Stimulated activated naive CD4-positive, alpha-beta T cell (primary cell): ENCODE measurements around the gene SRMS.
A peak's percentile ranks its signal among the peaks of the same experiment; 100 is the strongest.

ENCODE experiments used
- DNase-seq, 6 experiments: peaks; one replicate each; lab custom pipeline; 2025; lab: John Stamatoyannopoulos, UW

SRMS gene

GRCh38 chr20:63553933-63554290, 6.4 kb upstream of the SRMS start, which contains the start of gene FNDC11:
TSS of gene FNDC11 (plus strand) at chr20:63554159. CDS start at chr20:63555664, 1,505 bp downstream.
- peak in 4 of 6 experiments; percentile 36 to 65 (median 52) for DNase-seq

DNA sequence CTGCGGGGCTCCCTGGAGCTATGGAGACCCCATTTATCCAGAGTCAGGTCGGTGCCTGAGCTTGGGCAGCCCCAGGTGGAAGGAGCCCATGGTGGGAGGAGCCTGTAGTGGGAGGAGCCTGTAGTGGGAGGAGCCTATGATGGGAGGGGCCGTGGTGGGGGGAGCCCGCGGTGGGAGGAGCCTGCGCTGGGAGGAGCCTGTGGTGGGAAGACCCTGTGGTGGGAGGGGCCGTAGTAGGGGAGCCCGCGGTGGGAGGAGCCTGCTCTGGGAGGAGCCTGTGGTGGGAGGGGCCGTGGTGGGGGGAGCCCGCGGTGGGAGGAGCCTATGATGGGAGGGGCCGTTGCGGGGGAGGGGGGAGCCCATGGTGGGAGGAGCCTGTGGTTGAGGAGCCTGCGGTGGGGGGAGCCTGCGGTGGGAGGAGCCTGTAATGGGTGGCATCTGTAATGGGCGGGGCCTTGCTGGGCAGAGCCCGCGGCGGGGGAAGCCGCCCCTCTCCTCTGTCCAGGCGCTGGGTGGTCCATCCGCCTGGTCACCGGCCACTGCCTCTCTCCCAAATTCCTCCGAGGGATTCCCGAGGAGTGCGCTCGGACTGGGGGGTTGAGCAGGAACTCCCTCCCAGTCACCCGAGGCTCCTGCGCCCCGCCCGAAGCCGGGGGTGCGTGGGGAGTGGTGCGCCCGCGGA, 5.8 kb upstream of the SRMS start:
- DNase-seq = peak; percentile 80 to 98 (median 93)

- peak in 5 of 6 experiments; percentile 36 to 92 (median 76) for DNase-seq
Measured at GRCh38 chr20:63552481-63553249, 5.1 kb upstream of the SRMS start.

DNA sequence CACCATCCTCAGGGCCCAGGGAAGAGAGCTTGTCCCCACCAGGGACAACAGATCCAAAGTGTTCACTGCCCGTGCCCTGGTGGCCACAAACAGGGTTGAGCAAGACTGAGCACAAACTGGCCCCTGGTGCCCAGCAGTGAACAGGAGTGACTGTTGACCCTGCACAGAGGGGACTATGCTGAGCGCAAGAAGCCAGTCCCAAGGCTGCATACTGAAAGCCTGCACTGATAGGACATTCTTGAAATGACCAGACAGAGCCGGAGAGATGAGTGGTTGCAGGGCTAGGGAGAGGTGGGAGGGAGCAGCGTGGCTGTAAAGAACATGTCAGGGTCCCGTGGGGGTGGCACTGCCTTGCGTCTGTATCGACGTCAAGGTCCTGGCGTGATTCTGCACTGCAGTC, 3.5 kb upstream of the SRMS start:
- no peak for DNase-seq

GRCh38 chr20:63549679-63550282, 2.2 kb upstream of the SRMS start:
- no peak for DNase-seq

DNA sequence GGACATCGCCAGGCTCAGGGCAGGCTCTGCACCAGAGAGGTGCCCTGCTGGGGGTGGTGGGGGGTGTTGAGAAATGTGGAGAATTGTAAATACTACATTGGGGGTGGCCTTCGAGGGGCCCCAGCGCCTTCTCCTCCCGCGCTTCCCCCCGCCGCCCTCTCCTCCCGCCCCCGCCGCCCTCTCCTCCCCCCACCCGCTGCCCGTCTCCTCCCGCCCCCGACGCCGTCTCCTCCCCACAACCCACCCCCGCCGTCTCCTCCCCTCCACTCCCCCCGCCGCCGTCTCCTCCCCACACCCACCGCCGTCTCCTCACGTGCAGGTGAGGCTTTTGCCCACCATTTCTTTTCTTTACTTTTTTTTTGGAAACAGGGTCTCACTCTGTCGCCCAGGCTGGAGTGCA, 1.5 kb upstream of the SRMS start:
- DNase-seq = no peak

- no peak for DNase-seq
Measured at GRCh38 chr20:63548542-63548941, 993 bp upstream of the SRMS start.

GRCh38 chr20:63546956-63547724, 409 bp downstream of the SRMS start:
- DNase-seq = no peak

DNA sequence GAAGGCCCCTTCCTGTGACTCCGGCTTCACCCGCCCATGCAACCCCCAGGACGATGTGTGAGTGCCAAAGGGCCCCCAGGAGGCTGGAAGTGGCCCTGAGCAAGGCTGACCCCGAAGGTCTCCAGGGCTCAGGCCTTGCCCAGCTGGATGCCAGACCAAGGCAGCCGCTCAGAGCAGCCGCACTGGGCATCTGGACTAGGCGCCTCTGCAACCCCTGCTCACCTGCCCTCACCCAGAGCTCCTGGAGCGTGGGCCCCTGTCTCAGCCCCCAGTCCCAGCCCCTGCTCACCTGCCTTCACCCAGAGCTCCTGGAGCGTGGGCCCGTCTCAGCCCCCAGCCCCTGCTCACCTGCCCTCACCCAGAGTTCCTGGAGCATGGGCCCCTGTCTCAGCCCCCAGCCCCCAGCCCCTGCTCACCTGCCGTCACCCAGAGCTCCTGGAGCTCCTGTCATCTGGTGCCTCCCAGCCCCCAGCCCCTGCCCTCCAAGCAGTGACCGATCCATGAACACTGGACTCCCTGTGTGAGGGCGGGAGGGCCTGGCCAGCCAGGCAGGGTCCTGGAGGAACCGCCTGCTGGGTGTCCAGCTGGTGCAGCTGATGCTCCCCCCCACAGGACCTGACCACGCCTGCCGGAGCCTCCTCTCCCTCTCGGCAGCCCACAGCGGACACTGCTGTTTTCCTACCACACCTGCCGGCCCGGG, 1.1 kb downstream of the SRMS start:
- DNase-seq = no peak

- DNase-seq = no peak
Measured at GRCh38 chr20:63545814-63546213, 1.7 kb downstream of the SRMS start.

DNA sequence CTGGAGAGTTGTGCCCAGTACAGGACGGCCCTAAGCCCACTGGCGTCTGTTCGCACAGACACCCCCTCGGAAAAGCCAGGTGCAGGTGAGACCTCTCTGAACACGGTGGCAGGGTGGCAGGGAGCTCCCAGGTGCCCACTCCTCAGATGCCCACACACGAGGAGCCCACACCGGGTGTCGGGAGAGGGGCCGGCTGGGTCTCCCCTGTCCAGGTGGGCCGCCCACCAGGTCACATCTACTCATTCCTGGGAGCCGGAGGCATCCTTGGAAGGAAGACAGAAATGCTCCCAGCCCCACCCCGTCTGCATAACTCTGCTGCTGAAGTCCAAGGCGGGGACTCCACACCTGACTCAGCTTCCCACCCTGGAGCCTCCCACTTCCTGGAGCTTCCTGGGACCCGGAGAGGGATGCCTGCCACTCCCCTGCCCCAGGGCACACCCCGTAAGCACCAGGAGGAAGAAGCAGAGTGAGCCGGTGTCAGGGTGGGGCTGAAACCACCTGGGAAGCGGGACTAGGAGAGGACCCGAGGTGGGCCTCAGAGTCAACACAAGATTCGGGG, 2.5 kb downstream of the SRMS start:
- no peak for DNase-seq

GRCh38 chr20:63544241-63544957, 3.1 kb downstream of the SRMS start:
- no peak for DNase-seq

DNA sequence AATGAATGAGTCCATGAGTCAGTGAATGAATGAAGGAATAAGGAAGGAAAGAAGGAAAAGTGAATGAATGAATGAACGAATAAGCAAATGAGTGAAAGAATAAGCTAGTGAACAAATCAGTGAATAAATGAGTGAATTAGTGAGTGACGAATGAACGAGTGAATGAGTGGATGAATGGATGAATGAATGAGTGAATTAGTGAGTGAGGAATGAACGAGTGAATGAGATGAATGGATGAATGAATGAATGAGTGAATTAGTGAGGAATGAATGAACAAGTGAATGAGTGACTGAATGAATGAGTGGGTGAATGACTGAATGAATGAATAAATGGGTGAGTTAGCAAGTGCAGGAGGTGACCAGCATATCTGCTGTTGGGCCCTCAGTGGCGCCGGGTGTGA, 3.8 kb downstream of the SRMS start:
- DNase-seq = no peak

DNA sequence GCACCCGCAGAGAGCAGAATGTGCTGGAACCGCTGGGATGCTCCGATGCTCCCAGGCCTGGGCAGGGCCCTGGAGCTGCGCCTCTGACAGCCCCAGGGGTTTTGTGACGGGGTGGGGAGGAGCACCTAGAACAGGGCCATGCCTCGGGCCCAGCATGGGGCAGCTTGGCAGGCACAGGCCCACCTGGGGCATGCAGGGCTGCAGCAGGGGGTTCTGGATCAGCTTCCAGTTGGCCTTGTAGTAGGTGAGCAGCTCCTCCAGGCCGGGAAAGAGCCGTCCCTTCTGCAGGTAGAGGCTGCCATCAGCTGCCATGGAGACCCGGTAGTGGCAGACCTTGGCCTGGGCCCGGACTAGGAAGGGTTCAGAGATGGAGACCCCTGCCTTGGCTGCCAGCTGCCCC, 4.4 kb downstream of the SRMS start:
- DNase-seq = no peak

DNA sequence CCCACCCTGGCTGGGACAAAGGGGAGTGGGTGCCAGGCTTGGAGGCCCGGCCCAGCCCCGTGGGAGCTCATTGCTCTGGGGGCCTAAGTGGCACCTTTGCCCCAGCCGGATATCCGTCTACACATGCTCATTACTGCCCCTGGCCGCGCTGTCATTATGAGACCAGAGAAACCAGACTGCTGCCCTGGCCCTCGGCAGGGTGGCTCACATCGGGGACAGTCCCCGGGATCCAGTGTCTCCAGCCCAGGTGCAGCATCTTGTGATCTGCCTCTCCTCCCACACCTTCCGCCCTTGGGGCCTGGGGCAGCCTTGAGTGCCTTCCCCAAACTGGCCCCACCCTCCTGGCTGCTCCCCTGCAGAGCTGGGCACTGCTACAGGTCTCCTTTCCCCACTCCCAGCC, 4.9 kb downstream of the SRMS start:
- no peak for DNase-seq

GRCh38 chr20:63542031-63542559, 5.5 kb downstream of the SRMS start:
- DNase-seq = no peak

GRCh38 chr20:63541371-63541770, 6.2 kb downstream of the SRMS start:
- no peak for DNase-seq

DNA sequence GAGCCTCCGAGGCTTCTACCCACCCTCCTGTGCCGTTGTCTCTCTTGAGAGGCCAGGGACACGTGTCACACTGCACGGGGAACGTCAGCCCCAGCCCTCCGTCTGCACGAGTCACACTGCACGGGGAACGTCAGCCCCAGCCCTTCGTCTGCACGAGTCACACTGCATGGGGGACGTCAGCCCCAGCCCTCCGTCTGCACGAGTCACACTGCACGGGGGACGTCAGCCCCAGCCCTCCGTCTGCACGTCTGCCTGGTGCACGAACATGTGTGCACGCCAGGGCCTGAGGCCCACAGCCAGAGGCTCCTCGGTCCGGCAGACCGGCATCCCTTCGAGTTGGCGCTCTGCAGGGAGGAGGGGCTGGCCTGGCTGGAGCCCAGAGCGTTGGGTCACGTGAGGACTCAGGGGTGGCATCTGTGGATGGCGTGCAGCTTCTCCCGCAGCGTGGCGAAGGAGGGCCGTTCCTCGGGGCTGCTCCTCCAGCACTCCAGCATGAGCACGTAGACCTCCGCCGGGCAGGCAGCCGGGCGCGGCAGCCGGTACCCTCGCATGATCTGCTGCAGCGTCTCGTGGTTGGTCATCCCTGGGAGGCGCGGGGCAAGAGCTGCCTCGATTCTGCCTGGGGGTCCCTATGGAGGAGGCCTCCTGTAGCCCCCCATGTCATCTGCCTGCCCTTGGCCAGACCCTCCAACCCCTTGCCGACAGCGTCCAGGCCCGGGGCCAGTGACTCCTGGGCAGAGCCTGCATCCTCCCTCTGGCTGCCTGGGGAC, 6.9 kb downstream of the SRMS start:
- no peak for DNase-seq

- no peak for DNase-seq
Measured at GRCh38 chr20:63539441-63540370, 7.8 kb downstream of the SRMS start.
